ENCODE measurements around the gene MTSS2.

Gene MTSS2

GRCh38 chr16:70687102-70687511 lies 1.3 kb upstream of the MTSS2 start:
- DNase-seq (ENCODE audit: low read depth, low spot score) = no peak

GRCh38 chr16:70686376-70687101 lies 686 bp upstream of the MTSS2 start:
- DNase-seq (ENCODE audit: low read depth, low spot score) = no peak

GRCh38 chr16:70685061-70685937 lies 554 bp downstream of the MTSS2 start:
- no peak for DNase-seq (ENCODE audit: low read depth, low spot score)

GRCh38 chr16:70684146-70685060 lies 1.4 kb downstream of the MTSS2 start:
- DNase-seq (ENCODE audit: low read depth, low spot score) = no peak

GRCh38 chr16:70683146-70683944 lies 2.5 kb downstream of the MTSS2 start:
- DNase-seq (ENCODE audit: low read depth, low spot score) = no peak

GRCh38 chr16:70682239-70683145 lies 3.4 kb downstream of the MTSS2 start:
- no peak for DNase-seq (ENCODE audit: low read depth, low spot score)

- DNase-seq (ENCODE audit: low read depth, low spot score) = no peak
These were observed 4.2 kb downstream of the MTSS2 start for GRCh38 chr16:70681382-70682238.

GRCh38 chr16:70680495-70681381 lies 5.1 kb downstream of the MTSS2 start:
- DNase-seq (ENCODE audit: low read depth, low spot score) = no peak

GRCh38 chr16:70679671-70680494 lies 6.0 kb downstream of the MTSS2 start:
- DNase-seq (ENCODE audit: low read depth, low spot score) = no peak

GRCh38 chr16:70678898-70679670 lies 6.8 kb downstream of the MTSS2 start:
- DNase-seq (ENCODE audit: low read depth, low spot score) = no peak

- DNase-seq (ENCODE audit: low read depth, low spot score) = no peak
These were observed 7.5 kb downstream of the MTSS2 start for GRCh38 chr16:70678121-70678897.

GRCh38 chr16:70677499-70678120 lies 8.2 kb downstream of the MTSS2 start:
- no peak for DNase-seq (ENCODE audit: low read depth, low spot score)

GRCh38 chr16:70676675-70677498 lies 9.0 kb downstream of the MTSS2 start:
- DNase-seq (ENCODE audit: low read depth, low spot score) = no peak

- DNase-seq (ENCODE audit: low read depth, low spot score) = no peak
These were observed 9.9 kb downstream of the MTSS2 start for GRCh38 chr16:70675851-70676513.
